ENCODE data around the gene LHFPL2.

Gene LHFPL2

GRCh38 chr5:78654386-78654785 is 5.8 kb upstream of the LHFPL2 start:
- no peak overlapping the region for H3K4me3 ChIP-seq (ENCODE audit: low read depth, low read length)
- no peak for TF ChIP-seq CTCF (IDR thresholded peaks at IDR 0.05; ENCODE audit: low read depth, low read length)

GRCh38 chr5:78653681-78654366 is 5.3 kb upstream of the LHFPL2 start:
- TF ChIP-seq CTCF (IDR thresholded peaks at IDR 0.05; ENCODE audit: low read depth, low read length) = no peak
- H3K4me3 ChIP-seq (ENCODE audit: low read depth, low read length) = no peak overlapping the region

GRCh38 chr5:78653031-78653430 is 4.5 kb upstream of the LHFPL2 start:
- no peak overlapping the region for H3K4me3 ChIP-seq (ENCODE audit: low read depth, low read length)
- no peak for TF ChIP-seq CTCF (IDR thresholded peaks at IDR 0.05; ENCODE audit: low read depth, low read length)

GRCh38 chr5:78651468-78651867 is 2.9 kb upstream of the LHFPL2 start:
- H3K4me3 ChIP-seq (ENCODE audit: low read depth, low read length) = no peak overlapping the region
- TF ChIP-seq CTCF (IDR thresholded peaks at IDR 0.05; ENCODE audit: low read depth, low read length) = no peak

GRCh38 chr5:78650531-78650930 is 2.0 kb upstream of the LHFPL2 start:
- no peak overlapping the region for H3K4me3 ChIP-seq (ENCODE audit: low read depth, low read length)
- no peak for TF ChIP-seq CTCF (IDR thresholded peaks at IDR 0.05; ENCODE audit: low read depth, low read length)

- no peak overlapping the region for H3K4me3 ChIP-seq (ENCODE audit: low read depth, low read length)
- no peak for TF ChIP-seq CTCF (IDR thresholded peaks at IDR 0.05; ENCODE audit: low read depth, low read length)
Observed at GRCh38 chr5:78649861-78650496, 1.4 kb upstream of the LHFPL2 start.

GRCh38 chr5:78649211-78649695 is 681 bp upstream of the LHFPL2 start:
- H3K4me3 ChIP-seq (ENCODE audit: low read depth, low read length) = peak overlapping the region; percentile 72
- no peak for TF ChIP-seq CTCF (IDR thresholded peaks at IDR 0.05; ENCODE audit: low read depth, low read length)

Measured in WI38 (cell line).